ELF-1 (cell line): ENCODE data around the gene PPP2R5B.
A peak's percentile ranks its signal among the peaks of the same experiment; 100 is the strongest.

Source experiments
- DNase-seq: peaks from one replicate; pipeline ENCODE4 v3.0.0-alpha.2; 2016; ENCODE audit warnings: low read depth, low spot score

PPP2R5B gene

GRCh38 chr11:64888729-64889511 lies 35.6 kb upstream of the PPP2R5B start:
- peak; percentile 68 for DNase-seq

- DNase-seq: no peak
Measured at GRCh38 chr11:64890522-64890939, 34.0 kb upstream of the PPP2R5B start.

- DNase-seq: no peak
Measured at GRCh38 chr11:64891215-64891848, 33.2 kb upstream of the PPP2R5B start.

- no peak for DNase-seq
Measured at GRCh38 chr11:64891880-64892279, 32.6 kb upstream of the PPP2R5B start.

- DNase-seq: no peak
Measured at GRCh38 chr11:64892411-64892831, 32.1 kb upstream of the PPP2R5B start.

GRCh38 chr11:64892838-64893193 lies 31.7 kb upstream of the PPP2R5B start:
- no peak for DNase-seq

GRCh38 chr11:64893194-64894069 lies 31.1 kb upstream of the PPP2R5B start:
- DNase-seq: no peak

- DNase-seq: peak; percentile 71
Measured at GRCh38 chr11:64894070-64894811, 30.2 kb upstream of the PPP2R5B start.

GRCh38 chr11:64894812-64895452 lies 29.6 kb upstream of the PPP2R5B start:
- DNase-seq: no peak

- no peak for DNase-seq
Measured at GRCh38 chr11:64896448-64897022, 28.0 kb upstream of the PPP2R5B start.

GRCh38 chr11:64897381-64898075 lies 27.0 kb upstream of the PPP2R5B start:
- no peak for DNase-seq

- DNase-seq: no peak
Measured at GRCh38 chr11:64898076-64898445, 26.4 kb upstream of the PPP2R5B start.

GRCh38 chr11:64898541-64898940 lies 25.9 kb upstream of the PPP2R5B start:
- no peak for DNase-seq

- DNase-seq: no peak
Measured at GRCh38 chr11:64900263-64900678, 24.2 kb upstream of the PPP2R5B start.

- DNase-seq: no peak
Measured at GRCh38 chr11:64900774-64901173, 23.7 kb upstream of the PPP2R5B start.

GRCh38 chr11:64902102-64902900 lies 22.2 kb upstream of the PPP2R5B start:
- no peak for DNase-seq

- no peak for DNase-seq
Measured at GRCh38 chr11:64903291-64903833, 21.1 kb upstream of the PPP2R5B start.

GRCh38 chr11:64905516-64906313 lies 18.8 kb upstream of the PPP2R5B start:
- no peak for DNase-seq
